Kidney glomerular epithelial cell (primary cell): Measurements from ENCODE around the gene MYO5B.

Source experiments
- DNase-seq: peaks from one replicate; lab custom pipeline; 2025; lab: John Stamatoyannopoulos, UW

Gene MYO5B

GRCh38 chr18:49880661-49881060 lies 314.3 kb downstream of the MYO5B start:
- no peak for DNase-seq

- DNase-seq, result no peak
Measured at GRCh38 chr18:49879271-49879580, 315.7 kb downstream of the MYO5B start.

GRCh38 chr18:49878567-49879270 lies 316.2 kb downstream of the MYO5B start:
- DNase-seq, result no peak

GRCh38 chr18:49878015-49878414 lies 316.9 kb downstream of the MYO5B start:
- no peak for DNase-seq

- no peak for DNase-seq
Measured at GRCh38 chr18:49876536-49876935, 318.4 kb downstream of the MYO5B start.

- DNase-seq, result no peak
Measured at GRCh38 chr18:49875783-49876182, 319.2 kb downstream of the MYO5B start.

- no peak for DNase-seq
Measured at GRCh38 chr18:49875155-49875554, 319.8 kb downstream of the MYO5B start.

GRCh38 chr18:49874238-49874637 lies 320.7 kb downstream of the MYO5B start:
- no peak for DNase-seq

GRCh38 chr18:49869354-49869753 lies 325.6 kb downstream of the MYO5B start:
- no peak for DNase-seq

GRCh38 chr18:49866680-49867079 lies 328.3 kb downstream of the MYO5B start:
- no peak for DNase-seq

GRCh38 chr18:49865401-49865800 lies 329.5 kb downstream of the MYO5B start:
- DNase-seq, result no peak

GRCh38 chr18:49863769-49864621 lies 331.0 kb downstream of the MYO5B start:
- no peak for DNase-seq

- DNase-seq, result no peak
Measured at GRCh38 chr18:49862656-49863385, 332.1 kb downstream of the MYO5B start.

- DNase-seq, result no peak
Measured at GRCh38 chr18:49861659-49862058, 333.3 kb downstream of the MYO5B start.

GRCh38 chr18:49859725-49860124 lies 335.2 kb downstream of the MYO5B start:
- DNase-seq, result no peak

- no peak for DNase-seq
Measured at GRCh38 chr18:49859021-49859359, 336.0 kb downstream of the MYO5B start.

- peak; percentile 81 for DNase-seq
Measured at GRCh38 chr18:49858309-49859020, 336.5 kb downstream of the MYO5B start.

GRCh38 chr18:49857708-49858107 lies 337.2 kb downstream of the MYO5B start:
- no peak for DNase-seq

GRCh38 chr18:49856496-49856895 lies 338.5 kb downstream of the MYO5B start:
- no peak for DNase-seq

- no peak for DNase-seq
Measured at GRCh38 chr18:49855711-49856415, 339.1 kb downstream of the MYO5B start.

- DNase-seq, result no peak
Measured at GRCh38 chr18:49854681-49855080, 340.3 kb downstream of the MYO5B start.

GRCh38 chr18:49853436-49853835 lies 341.5 kb downstream of the MYO5B start:
- DNase-seq, result no peak
